H1 (cell line): ENCODE results near the gene DGKD. TPM values are rescaled to one million over a fixed set of nuclear protein-coding genes. Genes with fewer than 3 reads are reported as not detected.

Source experiments
- GTF2F1 ChIP-seq: IDR thresholded peaks from 2 replicates; pipeline ENCODE4 v1.6.1; 2012; ENCODE audit warnings: low read depth, low read length, improper control_type of control experiment, borderline replicate concordance
- PHF8 ChIP-seq: fragments of 200-600 bp; sonication (generic); conservative IDR thresholded peaks from 2 replicates; pipeline ENCODE4 v1.7.1; 2012; ENCODE audit warnings: low read depth, mild to moderate bottlenecking, inconsistent platforms, low read length, moderate library complexity
- SIN3A ChIP-seq, 2 experiments: IDR thresholded peaks in 1 of 2; conservative IDR thresholded peaks in 1 of 2; 2 replicates each; pipeline ENCODE4 v1.6.1; 2011 to 2012; ENCODE audit warnings: low read length in 2 of 2, improper control_type of control experiment in 1 of 2, low read depth in 1 of 2, mild to moderate bottlenecking in 1 of 2
- SP4 ChIP-seq: IDR thresholded peaks from 2 replicates; pipeline ENCODE4 v1.6.1; 2012; ENCODE audit warnings: low read length, inconsistent platforms
- polyA plus RNA-seq, 7 experiments: library from polyadenylated mRNA; depleted of rRNA in 3 of 7; stranded (reverse) in 5 of 7; unstranded in 2 of 7; fragments of >200 nt in 5 of 7; fragments of 200-250 nt in 2 of 7; gene quantifications; 1 replicate in 5 of 7; 2 replicates in 1 of 7; 4 replicates in 1 of 7; pipeline versions ENCODE4 v1.2.1 to v1.2.3, GENCODE V29; 2011 to 2013; ENCODE audit warnings: missing spikeins in 2 of 7, mixed read lengths in 2 of 7
- total RNA-seq: library from RNA; stranded (reverse); fragmentation: NEBNext Ultra II Directional; extraction: Animal tissue kit (Norgen Biotek cat#: 25700); gene quantifications from 2 replicates; pipeline ENCODE4 v1.2.1, GENCODE V29; 2021
- TF ChIP-seq, protein P1 (sequence below): fragments of 300-600 bp; sonication (generic); IDR thresholded peaks from 2 replicates; pipeline ENCODE4 v1.7.1; 2012; ENCODE audit warnings: low read length, moderate library complexity, mild to moderate bottlenecking, inconsistent platforms; ENCODE audit not compliant: insufficient replicate concordance

DGKD gene
- total and polyA plus RNA-seq, 2 of the 8 experiments (the other 6 are each of a cell fraction or from before 2014, with no cell fraction given): 7.7 to 30.9 TPM

DNA sequence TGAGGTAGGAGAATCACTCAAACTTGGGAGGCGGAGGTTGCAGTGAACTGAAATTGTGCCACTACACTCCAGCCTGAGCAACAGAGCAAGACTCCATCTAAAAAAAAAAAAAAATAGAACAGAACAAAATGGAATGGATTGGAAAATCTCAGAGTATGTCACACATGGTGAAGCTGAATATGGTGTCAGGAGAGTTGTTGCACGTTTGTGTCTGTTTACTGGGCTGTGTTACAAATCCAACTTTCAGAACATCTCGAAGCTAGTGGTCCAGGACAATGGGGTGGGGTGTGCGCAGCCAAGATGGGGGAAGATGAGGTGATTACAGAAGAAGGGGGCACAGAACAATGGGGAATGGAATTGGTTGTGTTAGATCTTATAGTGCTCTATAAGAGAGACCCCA is 29.0 kb upstream of the DGKD start (continued):
- TF ChIP-seq, protein P1, sequence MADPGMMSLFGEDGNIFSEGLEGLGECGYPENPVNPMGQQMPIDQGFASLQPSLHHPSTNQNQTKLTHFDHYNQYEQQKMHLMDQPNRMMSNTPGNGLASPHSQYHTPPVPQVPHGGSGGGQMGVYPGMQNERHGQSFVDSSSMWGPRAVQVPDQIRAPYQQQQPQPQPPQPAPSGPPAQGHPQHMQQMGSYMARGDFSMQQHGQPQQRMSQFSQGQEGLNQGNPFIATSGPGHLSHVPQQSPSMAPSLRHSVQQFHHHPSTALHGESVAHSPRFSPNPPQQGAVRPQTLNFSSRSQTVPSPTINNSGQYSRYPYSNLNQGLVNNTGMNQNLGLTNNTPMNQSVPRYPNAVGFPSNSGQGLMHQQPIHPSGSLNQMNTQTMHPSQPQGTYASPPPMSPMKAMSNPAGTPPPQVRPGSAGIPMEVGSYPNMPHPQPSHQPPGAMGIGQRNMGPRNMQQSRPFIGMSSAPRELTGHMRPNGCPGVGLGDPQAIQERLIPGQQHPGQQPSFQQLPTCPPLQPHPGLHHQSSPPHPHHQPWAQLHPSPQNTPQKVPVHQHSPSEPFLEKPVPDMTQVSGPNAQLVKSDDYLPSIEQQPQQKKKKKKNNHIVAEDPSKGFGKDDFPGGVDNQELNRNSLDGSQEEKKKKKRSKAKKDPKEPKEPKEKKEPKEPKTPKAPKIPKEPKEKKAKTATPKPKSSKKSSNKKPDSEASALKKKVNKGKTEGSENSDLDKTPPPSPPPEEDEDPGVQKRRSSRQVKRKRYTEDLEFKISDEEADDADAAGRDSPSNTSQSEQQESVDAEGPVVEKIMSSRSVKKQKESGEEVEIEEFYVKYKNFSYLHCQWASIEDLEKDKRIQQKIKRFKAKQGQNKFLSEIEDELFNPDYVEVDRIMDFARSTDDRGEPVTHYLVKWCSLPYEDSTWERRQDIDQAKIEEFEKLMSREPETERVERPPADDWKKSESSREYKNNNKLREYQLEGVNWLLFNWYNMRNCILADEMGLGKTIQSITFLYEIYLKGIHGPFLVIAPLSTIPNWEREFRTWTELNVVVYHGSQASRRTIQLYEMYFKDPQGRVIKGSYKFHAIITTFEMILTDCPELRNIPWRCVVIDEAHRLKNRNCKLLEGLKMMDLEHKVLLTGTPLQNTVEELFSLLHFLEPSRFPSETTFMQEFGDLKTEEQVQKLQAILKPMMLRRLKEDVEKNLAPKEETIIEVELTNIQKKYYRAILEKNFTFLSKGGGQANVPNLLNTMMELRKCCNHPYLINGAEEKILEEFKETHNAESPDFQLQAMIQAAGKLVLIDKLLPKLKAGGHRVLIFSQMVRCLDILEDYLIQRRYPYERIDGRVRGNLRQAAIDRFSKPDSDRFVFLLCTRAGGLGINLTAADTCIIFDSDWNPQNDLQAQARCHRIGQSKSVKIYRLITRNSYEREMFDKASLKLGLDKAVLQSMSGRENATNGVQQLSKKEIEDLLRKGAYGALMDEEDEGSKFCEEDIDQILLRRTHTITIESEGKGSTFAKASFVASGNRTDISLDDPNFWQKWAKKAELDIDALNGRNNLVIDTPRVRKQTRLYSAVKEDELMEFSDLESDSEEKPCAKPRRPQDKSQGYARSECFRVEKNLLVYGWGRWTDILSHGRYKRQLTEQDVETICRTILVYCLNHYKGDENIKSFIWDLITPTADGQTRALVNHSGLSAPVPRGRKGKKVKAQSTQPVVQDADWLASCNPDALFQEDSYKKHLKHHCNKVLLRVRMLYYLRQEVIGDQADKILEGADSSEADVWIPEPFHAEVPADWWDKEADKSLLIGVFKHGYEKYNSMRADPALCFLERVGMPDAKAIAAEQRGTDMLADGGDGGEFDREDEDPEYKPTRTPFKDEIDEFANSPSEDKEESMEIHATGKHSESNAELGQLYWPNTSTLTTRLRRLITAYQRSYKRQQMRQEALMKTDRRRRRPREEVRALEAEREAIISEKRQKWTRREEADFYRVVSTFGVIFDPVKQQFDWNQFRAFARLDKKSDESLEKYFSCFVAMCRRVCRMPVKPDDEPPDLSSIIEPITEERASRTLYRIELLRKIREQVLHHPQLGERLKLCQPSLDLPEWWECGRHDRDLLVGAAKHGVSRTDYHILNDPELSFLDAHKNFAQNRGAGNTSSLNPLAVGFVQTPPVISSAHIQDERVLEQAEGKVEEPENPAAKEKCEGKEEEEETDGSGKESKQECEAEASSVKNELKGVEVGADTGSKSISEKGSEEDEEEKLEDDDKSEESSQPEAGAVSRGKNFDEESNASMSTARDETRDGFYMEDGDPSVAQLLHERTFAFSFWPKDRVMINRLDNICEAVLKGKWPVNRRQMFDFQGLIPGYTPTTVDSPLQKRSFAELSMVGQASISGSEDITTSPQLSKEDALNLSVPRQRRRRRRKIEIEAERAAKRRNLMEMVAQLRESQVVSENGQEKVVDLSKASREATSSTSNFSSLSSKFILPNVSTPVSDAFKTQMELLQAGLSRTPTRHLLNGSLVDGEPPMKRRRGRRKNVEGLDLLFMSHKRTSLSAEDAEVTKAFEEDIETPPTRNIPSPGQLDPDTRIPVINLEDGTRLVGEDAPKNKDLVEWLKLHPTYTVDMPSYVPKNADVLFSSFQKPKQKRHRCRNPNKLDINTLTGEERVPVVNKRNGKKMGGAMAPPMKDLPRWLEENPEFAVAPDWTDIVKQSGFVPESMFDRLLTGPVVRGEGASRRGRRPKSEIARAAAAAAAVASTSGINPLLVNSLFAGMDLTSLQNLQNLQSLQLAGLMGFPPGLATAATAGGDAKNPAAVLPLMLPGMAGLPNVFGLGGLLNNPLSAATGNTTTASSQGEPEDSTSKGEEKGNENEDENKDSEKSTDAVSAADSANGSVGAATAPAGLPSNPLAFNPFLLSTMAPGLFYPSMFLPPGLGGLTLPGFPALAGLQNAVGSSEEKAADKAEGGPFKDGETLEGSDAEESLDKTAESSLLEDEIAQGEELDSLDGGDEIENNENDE: no peak
- no peak for TF ChIP-seq GTF2F1
- no peak for TF ChIP-seq SIN3A (conservative IDR thresholded peaks at IDR 0.05 in 1 of 2, IDR thresholded peaks at IDR 0.05 in 1 of 2; ENCODE audit: low read depth in 1 of 2, low read length in 2 of 2)
- no peak for TF ChIP-seq PHF8
- no peak for TF ChIP-seq SP4
